Smooth muscle cell (in vitro differentiated cells): ENCODE measurements around the gene KCNQ1. TPM values are rescaled to one million over a fixed set of nuclear protein-coding genes. Genes with fewer than 3 reads are reported as not detected.

ENCODE experiments used
- DNase-seq: peaks from one replicate; lab custom pipeline; 2025; ENCODE audit not compliant: unreplicated experiment; lab: John Stamatoyannopoulos, UW
- H2AFZ ChIP-seq: fragments of 200-600 bp; sonication (generic); 2 replicates; pipeline ENCODE4 v1.6.0; 2016; ENCODE audit warnings: antibody characterized with exemption, low read depth, mild to moderate bottlenecking
- H3F3A ChIP-seq: fragments of 200-600 bp; sonication (generic); 2 replicates; pipeline ENCODE4 v1.6.0; 2017; ENCODE audit warnings: antibody characterized with exemption, low read depth
- H3K27ac ChIP-seq: fragments of 200-600 bp; sonication (generic); 2 replicates; pipeline ENCODE4 v1.5.1; 2016; ENCODE audit warnings: low read depth, mild to moderate bottlenecking
- H3K27me3 ChIP-seq: fragments of 200-600 bp; sonication (generic); 2 replicates; pipeline ENCODE4 v1.6.1; 2016; ENCODE audit warnings: low read depth, mild to moderate bottlenecking
- H3K36me3 ChIP-seq: fragments of 200-600 bp; sonication (generic); 2 replicates; pipeline ENCODE4 v1.5.1; 2016; ENCODE audit warnings: low read depth
- H3K4me1 ChIP-seq: fragments of 200-600 bp; sonication (generic); 2 replicates; pipeline ENCODE4 v1.5.1; 2016; ENCODE audit warnings: low read depth
- H3K4me2 ChIP-seq: fragments of 200-600 bp; sonication (generic); 2 replicates; pipeline ENCODE4 v1.6.0; 2016; ENCODE audit warnings: mild to moderate bottlenecking
- H3K4me3 ChIP-seq: fragments of 200-600 bp; sonication (generic); 2 replicates; pipeline ENCODE4 v1.5.1; 2016; ENCODE audit warnings: mild to moderate bottlenecking
- H3K79me2 ChIP-seq: fragments of 200-600 bp; sonication (generic); 2 replicates; pipeline ENCODE4 v1.6.0; 2016; ENCODE audit warnings: low read depth, mild to moderate bottlenecking
- H3K9ac ChIP-seq: fragments of 200-600 bp; sonication (generic); 2 replicates; pipeline ENCODE4 v1.6.0; 2016; ENCODE audit warnings: low read depth
- H3K9me3 ChIP-seq: fragments of 200-600 bp; sonication (generic); replicated peaks from 2 replicates; pipeline ENCODE4 v1.5.1; 2016; ENCODE audit warnings: low read depth
- H4K20me1 ChIP-seq: fragments of 200-600 bp; sonication (generic); 2 replicates; pipeline ENCODE4 v1.6.0; 2016; ENCODE audit warnings: low read depth
- CTCF ChIP-seq: fragments of 200-600 bp; sonication (generic); IDR thresholded peaks from 2 replicates; pipeline ENCODE4 v1.5.1; 2017; ENCODE audit warnings: borderline replicate concordance, mild to moderate bottlenecking, antibody characterized with exemption; ENCODE audit not compliant: insufficient read depth, poor library complexity, severe bottlenecking
- WGBS: methylation state at CpG from one replicate; pipeline ENCODE4 v1.1.7; 2016; ENCODE audit warnings: low lambda C conversion rate; 5-methylcytosine and 5-hydroxymethylcytosine counted together
- polyA plus RNA-seq: library from polyadenylated mRNA; unstranded; fragments of >200 nt; fragmentation: Nextera tagmentation; extraction: Ambion mirVana; gene quantifications from 2 replicates; pipeline ENCODE4 v1.2.1, GENCODE V29; 2016
- total RNA-seq: library from RNA; depleted of rRNA; stranded (reverse); fragments of >200 nt; gene quantifications from 2 replicates; pipeline ENCODE4 v1.2.3, GENCODE V29; 2014

Gene KCNQ1
- total and polyA plus RNA-seq, 2 experiments from 2014 or later, result 1.3 to 2.3 TPM

GRCh38 chr11:2796091-2796490, 351.3 kb downstream of the KCNQ1 start:
- Histone ChIP-seq H3K4me2 (no peak overlapping the region), H3K4me3 (no peak overlapping the region), H3K27me3 (no peaks in the 10 kb centered on the region), H3K27ac (no peak overlapping the region), H2AFZ (no peak overlapping the region), H3K36me3 (no peaks in the 10 kb centered on the region), H3K4me1 (no peaks in the 10 kb centered on the region), H3K9me3 (no peaks in the 10 kb centered on the region), H3K79me2 (no peaks in the 10 kb centered on the region), H4K20me1 (no peaks in the 10 kb centered on the region), H3K9ac (no peak overlapping the region), H3F3A (no peaks in the 10 kb centered on the region)
- WGBS, result 94% methylated on average over 15 of the region's 15 CpGs
- DNase-seq, result no peak
- no peak for TF ChIP-seq CTCF

GRCh38 chr11:2796508-2797113, 351.8 kb downstream of the KCNQ1 start:
- no peak overlapping the region for H3K27ac ChIP-seq
- H3K4me1 ChIP-seq, result no peaks in the 10 kb centered on the region
- TF ChIP-seq CTCF, result no peak
- H3K79me2 ChIP-seq, result no peaks in the 10 kb centered on the region
- H3K9ac ChIP-seq, result no peak overlapping the region
- no peaks in the 10 kb centered on the region for H3K27me3 ChIP-seq
- H3K36me3 ChIP-seq, result no peaks in the 10 kb centered on the region
- H3K9me3 ChIP-seq, result no peaks in the 10 kb centered on the region
- H3K4me2 ChIP-seq, result no peak overlapping the region
- no peak overlapping the region for H2AFZ ChIP-seq
- H3F3A ChIP-seq, result no peaks in the 10 kb centered on the region
- H4K20me1 ChIP-seq, result no peaks in the 10 kb centered on the region
- H3K4me3 ChIP-seq, result no peak overlapping the region
- 92% methylated on average over 32 of the region's 32 CpGs for WGBS
- DNase-seq, result no peak

GRCh38 chr11:2797121-2797711, 352.4 kb downstream of the KCNQ1 start:
- no peaks in the 10 kb centered on the region for H4K20me1 ChIP-seq
- no peaks in the 10 kb centered on the region for H3K79me2 ChIP-seq
- H3K9ac ChIP-seq, result no peak overlapping the region
- no peak overlapping the region for H3K27ac ChIP-seq
- no peaks in the 10 kb centered on the region for H3K27me3 ChIP-seq
- H3K4me2 ChIP-seq, result no peak overlapping the region
- H3F3A ChIP-seq, result no peaks in the 10 kb centered on the region
- no peaks in the 10 kb centered on the region for H3K36me3 ChIP-seq
- no peak for TF ChIP-seq CTCF
- WGBS, result 86% methylated on average over 24 of the region's 25 CpGs
- H3K4me1 ChIP-seq, result no peaks in the 10 kb centered on the region
- no peaks in the 10 kb centered on the region for H3K9me3 ChIP-seq
- H3K4me3 ChIP-seq, result no peak overlapping the region
- no peak overlapping the region for H2AFZ ChIP-seq
- no peak for DNase-seq
